ENCODE data around the gene C1orf159.

Gene C1orf159

GRCh38 chr1:1115786-1116700 is at the start of gene C1orf159:
Gene C1orf159, minus strand, starts transcription at chr1:1116089. Its CDS starts 24,546 bp downstream, at chr1:1091543.
- TF ChIP-seq TEAD4 (IDR thresholded peaks at IDR 0.05), result no peak
- no peak for TF ChIP-seq EP300 (IDR thresholded peaks at IDR 0.05; ENCODE audit: borderline replicate concordance)
- peak; percentile 68 for TF ChIP-seq CREB1 (IDR thresholded peaks at IDR 0.05; ENCODE audit: low read depth)
- TF ChIP-seq EGR1 (IDR thresholded peaks at IDR 0.05), result peak; percentile 75
- no peak for TF ChIP-seq CEBPB (IDR thresholded peaks at IDR 0.05)
- peak; percentile 35; the same call in 1 of the 2 replicates for TF ChIP-seq TCF12 (IDR thresholded peaks at IDR 0.05; ENCODE audit: low read depth)
- TF ChIP-seq, protein P1, sequence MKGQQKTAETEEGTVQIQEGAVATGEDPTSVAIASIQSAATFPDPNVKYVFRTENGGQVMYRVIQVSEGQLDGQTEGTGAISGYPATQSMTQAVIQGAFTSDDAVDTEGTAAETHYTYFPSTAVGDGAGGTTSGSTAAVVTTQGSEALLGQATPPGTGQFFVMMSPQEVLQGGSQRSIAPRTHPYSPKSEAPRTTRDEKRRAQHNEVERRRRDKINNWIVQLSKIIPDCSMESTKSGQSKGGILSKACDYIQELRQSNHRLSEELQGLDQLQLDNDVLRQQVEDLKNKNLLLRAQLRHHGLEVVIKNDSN (IDR thresholded peaks at IDR 0.05), result peak; percentile 28; the same call in 1 of the 2 replicates
- TF ChIP-seq TAF1 (IDR thresholded peaks at IDR 0.05; ENCODE audit: low read depth), result peak; percentile 55; the same call in 1 of the 2 replicates
- TF ChIP-seq RAD21 (IDR thresholded peaks at IDR 0.05; ENCODE audit: low read depth), result no peak
- TF ChIP-seq, protein P2, sequence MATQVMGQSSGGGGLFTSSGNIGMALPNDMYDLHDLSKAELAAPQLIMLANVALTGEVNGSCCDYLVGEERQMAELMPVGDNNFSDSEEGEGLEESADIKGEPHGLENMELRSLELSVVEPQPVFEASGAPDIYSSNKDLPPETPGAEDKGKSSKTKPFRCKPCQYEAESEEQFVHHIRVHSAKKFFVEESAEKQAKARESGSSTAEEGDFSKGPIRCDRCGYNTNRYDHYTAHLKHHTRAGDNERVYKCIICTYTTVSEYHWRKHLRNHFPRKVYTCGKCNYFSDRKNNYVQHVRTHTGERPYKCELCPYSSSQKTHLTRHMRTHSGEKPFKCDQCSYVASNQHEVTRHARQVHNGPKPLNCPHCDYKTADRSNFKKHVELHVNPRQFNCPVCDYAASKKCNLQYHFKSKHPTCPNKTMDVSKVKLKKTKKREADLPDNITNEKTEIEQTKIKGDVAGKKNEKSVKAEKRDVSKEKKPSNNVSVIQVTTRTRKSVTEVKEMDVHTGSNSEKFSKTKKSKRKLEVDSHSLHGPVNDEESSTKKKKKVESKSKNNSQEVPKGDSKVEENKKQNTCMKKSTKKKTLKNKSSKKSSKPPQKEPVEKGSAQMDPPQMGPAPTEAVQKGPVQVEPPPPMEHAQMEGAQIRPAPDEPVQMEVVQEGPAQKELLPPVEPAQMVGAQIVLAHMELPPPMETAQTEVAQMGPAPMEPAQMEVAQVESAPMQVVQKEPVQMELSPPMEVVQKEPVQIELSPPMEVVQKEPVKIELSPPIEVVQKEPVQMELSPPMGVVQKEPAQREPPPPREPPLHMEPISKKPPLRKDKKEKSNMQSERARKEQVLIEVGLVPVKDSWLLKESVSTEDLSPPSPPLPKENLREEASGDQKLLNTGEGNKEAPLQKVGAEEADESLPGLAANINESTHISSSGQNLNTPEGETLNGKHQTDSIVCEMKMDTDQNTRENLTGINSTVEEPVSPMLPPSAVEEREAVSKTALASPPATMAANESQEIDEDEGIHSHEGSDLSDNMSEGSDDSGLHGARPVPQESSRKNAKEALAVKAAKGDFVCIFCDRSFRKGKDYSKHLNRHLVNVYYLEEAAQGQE (IDR thresholded peaks at IDR 0.05; ENCODE audit: low read depth), result no peak
- TF ChIP-seq, protein P3, sequence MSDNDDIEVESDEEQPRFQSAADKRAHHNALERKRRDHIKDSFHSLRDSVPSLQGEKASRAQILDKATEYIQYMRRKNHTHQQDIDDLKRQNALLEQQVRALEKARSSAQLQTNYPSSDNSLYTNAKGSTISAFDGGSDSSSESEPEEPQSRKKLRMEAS (IDR thresholded peaks at IDR 0.05), result no peak
- TF ChIP-seq ZBTB7A (IDR thresholded peaks at IDR 0.05; ENCODE audit: low read depth), result peak; percentile 91
- peak; percentile 42; the same call in 1 of the 2 replicates for TF ChIP-seq YY1 (IDR thresholded peaks at IDR 0.05; ENCODE audit: low read depth)
- TF ChIP-seq FOXM1 (IDR thresholded peaks at IDR 0.05; ENCODE audit: borderline replicate concordance, low read depth), result no peak
- no peak for TF ChIP-seq NFIC (IDR thresholded peaks at IDR 0.05)

- TF ChIP-seq, protein P1 (IDR thresholded peaks at IDR 0.05), result peak; percentile 91
- no peak for TF ChIP-seq RAD21 (IDR thresholded peaks at IDR 0.05; ENCODE audit: low read depth)
- TF ChIP-seq TCF12 (IDR thresholded peaks at IDR 0.05; ENCODE audit: low read depth), result no peak
Observed at GRCh38 chr1:1165485-1165884, 49.6 kb upstream of the C1orf159 start.

- TF ChIP-seq RAD21 (IDR thresholded peaks at IDR 0.05; ENCODE audit: low read depth) (no peak), TCF12 (IDR thresholded peaks at IDR 0.05; ENCODE audit: low read depth) (peak; percentile 98), NFIC (IDR thresholded peaks at IDR 0.05) (peak; percentile 80), ZBTB7A (IDR thresholded peaks at IDR 0.05; ENCODE audit: low read depth) (peak; percentile 86), TAF1 (IDR thresholded peaks at IDR 0.05; ENCODE audit: low read depth) (peak; percentile 64), YY1 (IDR thresholded peaks at IDR 0.05; ENCODE audit: low read depth) (no peak), EP300 (IDR thresholded peaks at IDR 0.05; ENCODE audit: borderline replicate concordance) (peak; percentile 89), FOXM1 (IDR thresholded peaks at IDR 0.05; ENCODE audit: borderline replicate concordance, low read depth) (0 out of 2 replicates have a peak, but pooled peaks have one; percentile 66), CEBPB (IDR thresholded peaks at IDR 0.05) (peak; percentile 28; the same call in 1 of the 2 replicates), EGR1 (IDR thresholded peaks at IDR 0.05) (no peak), TEAD4 (IDR thresholded peaks at IDR 0.05) (peak; percentile 84)
- TF ChIP-seq, protein P2 (IDR thresholded peaks at IDR 0.05; ENCODE audit: low read depth), result no peak
- TF ChIP-seq, protein P3 (IDR thresholded peaks at IDR 0.05), result peak; percentile 83
Observed at GRCh38 chr1:1164701-1165451, 49.0 kb upstream of the C1orf159 start.

GRCh38 chr1:1164361-1164700 is 48.4 kb upstream of the C1orf159 start:
- no peak for TF ChIP-seq EP300 (IDR thresholded peaks at IDR 0.05; ENCODE audit: borderline replicate concordance)
- no peak for TF ChIP-seq YY1 (IDR thresholded peaks at IDR 0.05; ENCODE audit: low read depth)
- TF ChIP-seq RAD21 (IDR thresholded peaks at IDR 0.05; ENCODE audit: low read depth), result no peak
- no peak for TF ChIP-seq TCF12 (IDR thresholded peaks at IDR 0.05; ENCODE audit: low read depth)

DNA sequence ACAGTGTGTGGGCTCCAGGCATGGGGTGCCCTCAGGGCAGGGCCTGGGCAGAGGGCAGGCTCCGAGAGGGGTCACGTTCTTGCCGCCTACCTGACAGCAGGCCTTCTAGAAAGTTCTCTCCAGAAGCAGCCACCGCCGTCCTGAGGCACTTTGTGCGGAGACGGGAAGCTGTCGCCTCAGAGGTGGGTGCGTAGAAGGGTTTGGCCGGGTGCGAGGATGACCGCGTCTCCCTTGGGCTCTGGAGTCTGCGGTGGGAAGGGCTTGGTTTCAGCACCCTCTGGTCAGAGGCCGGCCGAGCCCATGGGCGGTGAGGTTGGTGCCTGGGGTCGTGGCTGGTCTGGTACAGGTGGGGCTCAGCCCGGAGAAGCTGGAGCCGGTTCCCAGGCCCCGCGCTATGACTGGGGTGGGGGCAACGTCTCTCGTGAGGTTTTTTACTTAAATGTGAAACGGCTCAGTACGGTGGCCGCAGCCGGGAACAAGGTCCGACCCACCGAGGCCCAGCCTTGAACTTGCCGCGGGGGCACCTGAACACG is 47.7 kb upstream of the C1orf159 start:
- TF ChIP-seq TAF1 (IDR thresholded peaks at IDR 0.05; ENCODE audit: low read depth) (no peak; the same call in 1 of the 2 replicates), ZBTB7A (IDR thresholded peaks at IDR 0.05; ENCODE audit: low read depth) (no peak), TEAD4 (IDR thresholded peaks at IDR 0.05) (0 out of 2 replicates have a peak, but pooled peaks have one; percentile 2), CEBPB (IDR thresholded peaks at IDR 0.05) (no peak), NFIC (IDR thresholded peaks at IDR 0.05) (no peak), FOXM1 (IDR thresholded peaks at IDR 0.05; ENCODE audit: borderline replicate concordance, low read depth) (no peak), YY1 (IDR thresholded peaks at IDR 0.05; ENCODE audit: low read depth) (no peak), EP300 (IDR thresholded peaks at IDR 0.05; ENCODE audit: borderline replicate concordance) (no peak)
- TF ChIP-seq, protein P3 (IDR thresholded peaks at IDR 0.05), result peak; percentile 36; the same call in 1 of the 2 replicates

Data from Ishikawa (cell line).